Measurements from ENCODE around the gene CASP9. TPM values are rescaled to one million over a fixed set of nuclear protein-coding genes. Genes with fewer than 3 reads are reported as not detected.

CASP9 gene
- total and polyA plus RNA-seq, 2 of the 13 experiments (the other 11 are each of a cell fraction or from before 2014, with no cell fraction given) = 8.5 to 11.5 TPM

- TF ChIP-seq E2F2 (CRISPR knock-in tag; IDR thresholded peaks at IDR 0.05; ENCODE audit: borderline replicate concordance) (no peak), ZSCAN21 (CRISPR knock-in tag; IDR thresholded peaks at IDR 0.05; ENCODE audit: borderline replicate concordance) (no peak), KLF13 (CRISPR knock-in tag; IDR thresholded peaks at IDR 0.05) (no peak), TCF7L2 (IDR thresholded peaks at IDR 0.05; ENCODE audit: low read depth, low read length) (no peak), ZBTB42 (CRISPR knock-in tag; IDR thresholded peaks at IDR 0.05) (no peak), NFE2L2 (IDR thresholded peaks at IDR 0.05; ENCODE audit: low read length) (no peak)
- TF ChIP-seq, protein P1, sequence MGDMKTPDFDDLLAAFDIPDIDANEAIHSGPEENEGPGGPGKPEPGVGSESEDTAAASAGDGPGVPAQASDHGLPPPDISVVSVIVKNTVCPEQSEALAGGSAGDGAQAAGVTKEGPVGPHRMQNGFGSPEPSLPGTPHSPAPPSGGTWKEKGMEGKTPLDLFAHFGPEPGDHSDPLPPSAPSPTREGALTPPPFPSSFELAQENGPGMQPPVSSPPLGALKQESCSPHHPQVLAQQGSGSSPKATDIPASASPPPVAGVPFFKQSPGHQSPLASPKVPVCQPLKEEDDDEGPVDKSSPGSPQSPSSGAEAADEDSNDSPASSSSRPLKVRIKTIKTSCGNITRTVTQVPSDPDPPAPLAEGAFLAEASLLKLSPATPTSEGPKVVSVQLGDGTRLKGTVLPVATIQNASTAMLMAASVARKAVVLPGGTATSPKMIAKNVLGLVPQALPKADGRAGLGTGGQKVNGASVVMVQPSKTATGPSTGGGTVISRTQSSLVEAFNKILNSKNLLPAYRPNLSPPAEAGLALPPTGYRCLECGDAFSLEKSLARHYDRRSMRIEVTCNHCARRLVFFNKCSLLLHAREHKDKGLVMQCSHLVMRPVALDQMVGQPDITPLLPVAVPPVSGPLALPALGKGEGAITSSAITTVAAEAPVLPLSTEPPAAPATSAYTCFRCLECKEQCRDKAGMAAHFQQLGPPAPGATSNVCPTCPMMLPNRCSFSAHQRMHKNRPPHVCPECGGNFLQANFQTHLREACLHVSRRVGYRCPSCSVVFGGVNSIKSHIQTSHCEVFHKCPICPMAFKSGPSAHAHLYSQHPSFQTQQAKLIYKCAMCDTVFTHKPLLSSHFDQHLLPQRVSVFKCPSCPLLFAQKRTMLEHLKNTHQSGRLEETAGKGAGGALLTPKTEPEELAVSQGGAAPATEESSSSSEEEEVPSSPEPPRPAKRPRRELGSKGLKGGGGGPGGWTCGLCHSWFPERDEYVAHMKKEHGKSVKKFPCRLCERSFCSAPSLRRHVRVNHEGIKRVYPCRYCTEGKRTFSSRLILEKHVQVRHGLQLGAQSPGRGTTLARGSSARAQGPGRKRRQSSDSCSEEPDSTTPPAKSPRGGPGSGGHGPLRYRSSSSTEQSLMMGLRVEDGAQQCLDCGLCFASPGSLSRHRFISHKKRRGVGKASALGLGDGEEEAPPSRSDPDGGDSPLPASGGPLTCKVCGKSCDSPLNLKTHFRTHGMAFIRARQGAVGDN (CRISPR knock-in tag; IDR thresholded peaks at IDR 0.05) = no peak
- TF ChIP-seq, protein P2, sequence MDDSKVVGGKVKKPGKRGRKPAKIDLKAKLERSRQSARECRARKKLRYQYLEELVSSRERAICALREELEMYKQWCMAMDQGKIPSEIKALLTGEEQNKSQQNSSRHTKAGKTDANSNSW (CRISPR knock-in tag; IDR thresholded peaks at IDR 0.05; ENCODE audit: borderline replicate concordance) = no peak
Measured at GRCh38 chr1:15504436-15504835, 19.6 kb downstream of the CASP9 start (continued).

Data from HepG2 (cell line).